SH-SY5Y (cell line): ENCODE measurements around the gene F8.

ENCODE experiments used
- GATA2 ChIP-seq: IDR thresholded peaks from 2 replicates; pipeline ENCODE4 v1.6.1; 2011; ENCODE audit warnings: mild to moderate bottlenecking, low read depth, low read length
- GATA3 ChIP-seq: IDR thresholded peaks from 2 replicates; pipeline ENCODE4 v1.6.1; 2011; ENCODE audit warnings: low read depth, mild to moderate bottlenecking, low read length, moderate library complexity

DNA sequence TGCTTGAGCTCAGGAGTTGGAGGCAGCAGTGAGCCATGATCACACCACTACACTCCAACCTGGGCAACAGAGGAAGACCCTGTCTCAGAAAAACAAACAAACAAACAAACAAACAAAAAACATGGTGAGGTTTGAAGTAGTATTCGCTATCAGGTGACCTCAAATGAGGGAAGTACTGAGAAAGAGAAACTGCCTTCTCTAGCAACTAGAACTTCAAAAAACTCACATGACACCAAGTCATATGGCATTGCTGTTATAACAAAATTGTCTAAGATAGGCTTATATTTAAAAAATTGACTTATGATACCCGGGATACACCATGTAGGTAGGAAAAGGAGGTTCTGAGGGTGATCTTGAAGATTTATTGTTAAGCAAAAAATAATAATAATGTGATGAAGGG lies 227.5 kb downstream of the F8 start:
- TF ChIP-seq GATA3, result no peak
- no peak for TF ChIP-seq GATA2
